Calu3 (cell line): Measurements from ENCODE around the gene PCIF1. TPM values are rescaled to one million over a fixed set of nuclear protein-coding genes. Genes with fewer than 3 reads are reported as not detected.

ENCODE experiments used
- BruUV-seq: library from RNA; stranded (reverse); fragments of 400-500 nt; replicated peaks from 2 replicates; lab custom pipeline; 2021; lab: Mats Ljungman, UMichigan
- CTCF ChIA-PET: fragments of 300-600 bp; sonication (Branson Sonifier 250); formaldehyde crosslinking; loops from one replicate; lab custom pipeline; 2022; ENCODE audit warnings: antibody characterized with exemption; lab: Charles Lee
- DNase-seq: peaks from one replicate; pipeline ENCODE4 v3.0.0; 2022
- H3K27ac Mint-ChIP-seq: one replicate; pipeline ENCODE4 v1.8.0; 2022; ENCODE audit warnings: mixed read lengths; ENCODE audit not compliant: unreplicated experiment
- H3K27me3 Mint-ChIP-seq: one replicate; pipeline ENCODE4 v1.8.0; 2022; ENCODE audit warnings: mixed read lengths; ENCODE audit not compliant: unreplicated experiment
- H3K36me3 Mint-ChIP-seq: one replicate; pipeline ENCODE4 v1.8.0; 2022; ENCODE audit warnings: mild to moderate bottlenecking, moderate library complexity, mixed read lengths; ENCODE audit not compliant: insufficient read depth, unreplicated experiment
- H3K4me1 Mint-ChIP-seq: one replicate; pipeline ENCODE4 v1.8.0; 2022; ENCODE audit warnings: mild to moderate bottlenecking, low read depth, mixed read lengths; ENCODE audit not compliant: unreplicated experiment
- H3K4me3 Mint-ChIP-seq: one replicate; pipeline ENCODE4 v1.8.0; 2022; ENCODE audit warnings: mild to moderate bottlenecking, low read depth, moderate library complexity, mixed read lengths; ENCODE audit not compliant: unreplicated experiment
- H3K9me3 Mint-ChIP-seq: one replicate; pipeline ENCODE4 v1.8.0; 2022; ENCODE audit warnings: low read depth, mixed read lengths; ENCODE audit not compliant: unreplicated experiment
- CTCF ChIP-seq: fragments of 200-600 bp; IDR thresholded peaks from one replicate; pipeline ENCODE4 v1.8.0; 2022; ENCODE audit warnings: antibody characterized with exemption; ENCODE audit not compliant: unreplicated experiment
- intact Hi-C: fragments of 100-400 bp; cut with micrococcal nuclease; formaldehyde crosslinking; loops from one replicate; pipeline ENCODE4 v1.10.0; 2022; ENCODE audit not compliant: unreplicated experiment
- total RNA-seq: library from RNA; stranded (reverse); gene quantifications from 2 replicates; pipeline ENCODE4 v1.2.3, GENCODE V29; 2022

The PCIF1 gene
- total RNA-seq, 1 experiment from 2014 or later = 39.8 TPM

DNA sequence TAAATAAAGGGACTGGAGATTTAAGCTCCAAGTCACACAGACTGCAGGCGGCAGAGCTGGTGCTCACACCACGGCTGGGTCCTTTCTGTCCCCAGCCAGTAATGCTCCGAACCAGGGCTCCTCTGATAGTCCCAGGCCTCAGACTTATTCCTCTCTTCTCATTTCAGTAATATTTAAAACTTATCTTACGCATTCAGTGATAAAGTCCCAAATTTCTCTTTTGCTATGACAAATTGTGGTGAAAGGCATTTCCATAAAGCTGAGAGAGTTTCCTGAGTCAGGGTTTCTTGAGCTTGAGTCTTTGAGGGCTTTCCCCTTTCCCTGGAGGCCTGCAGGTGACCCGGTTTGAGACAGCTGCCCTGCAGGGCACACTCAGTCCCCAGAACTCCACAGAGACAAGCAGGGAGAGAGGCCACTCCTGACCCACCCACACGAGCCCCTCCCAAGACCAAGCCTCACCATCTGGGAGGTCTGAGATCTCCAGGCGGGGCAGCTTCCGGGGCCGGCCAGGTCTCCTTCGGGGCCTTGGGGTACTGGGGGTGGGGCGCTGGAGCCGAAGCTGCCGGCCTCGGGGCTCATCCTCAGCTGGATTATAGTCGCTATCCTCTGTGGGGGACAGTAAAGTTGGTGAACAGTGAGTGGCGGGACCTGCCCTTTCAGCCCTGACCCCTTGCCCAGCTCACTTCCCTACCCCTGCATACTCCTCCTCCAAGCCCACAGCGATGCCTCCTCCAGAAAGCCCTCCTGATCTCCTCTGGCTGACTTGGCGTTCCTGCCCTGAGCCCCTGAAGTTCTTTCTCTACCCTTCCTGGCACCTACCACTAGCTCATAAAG is 30.9 kb downstream of the PCIF1 start:
- Mint-ChIP-seq H3K36me3 (peaks cover 59% of the 10 kb centered on the region), H3K4me1 (peaks cover 13% of the 10 kb centered on the region), H3K27me3 (no peaks in the 10 kb centered on the region), H3K27ac (no peak overlapping the region), H3K9me3 (no peaks in the 10 kb centered on the region), H3K4me3 (no peak overlapping the region)
- no peak for TF ChIP-seq CTCF
- CTCF ChIA-PET = interaction anchor here (1.4 kb wide), 1 partner anchor 17 kb away, joined by 3 read pairs; no protein-coding TSS in a partner anchor
- no peak for DNase-seq
- BruUV-seq = no TSS peak
- intact Hi-C loops = no loop called here

GRCh38 chr20:45967551-45968080 is 33.1 kb downstream of the PCIF1 start:
- H3K27ac Mint-ChIP-seq = no peak overlapping the region
- peaks cover 20% of the 10 kb centered on the region for H3K4me1 Mint-ChIP-seq
- H3K4me3 Mint-ChIP-seq = no peak overlapping the region
- intact Hi-C loops = no loop called here
- H3K27me3 Mint-ChIP-seq = no peaks in the 10 kb centered on the region
- no TSS peak for BruUV-seq
- H3K9me3 Mint-ChIP-seq = no peaks in the 10 kb centered on the region
- peaks cover 72% of the 10 kb centered on the region for H3K36me3 Mint-ChIP-seq
- no peak for TF ChIP-seq CTCF
- CTCF ChIA-PET = no interaction called here
- DNase-seq = no peak

GRCh38 chr20:45968081-45968671 is 33.7 kb downstream of the PCIF1 start:
- H3K27me3 Mint-ChIP-seq = no peaks in the 10 kb centered on the region
- H3K27ac Mint-ChIP-seq = no peak overlapping the region
- no peak for TF ChIP-seq CTCF
- CTCF ChIA-PET = interaction anchor here (0.6 kb wide), 1 partner anchor 13 kb away, joined by 6 read pairs; no protein-coding TSS in a partner anchor
- intact Hi-C loops = no loop called here
- no peaks in the 10 kb centered on the region for H3K9me3 Mint-ChIP-seq
- DNase-seq = no peak
- peaks cover 69% of the 10 kb centered on the region for H3K36me3 Mint-ChIP-seq
- peaks cover 24% of the 10 kb centered on the region for H3K4me1 Mint-ChIP-seq
- BruUV-seq = no TSS peak
- no peak overlapping the region for H3K4me3 Mint-ChIP-seq

- no peak overlapping the region for H3K27ac Mint-ChIP-seq
- DNase-seq = no peak
- no peaks in the 10 kb centered on the region for H3K27me3 Mint-ChIP-seq
- no peak for TF ChIP-seq CTCF
- CTCF ChIA-PET = interaction anchor here (0.6 to 2.1 kb wide), 16 partner anchors 8 to 120 kb away, joined by 3 to 17 read pairs (median 4); no protein-coding TSS in a partner anchor
- H3K36me3 Mint-ChIP-seq = peaks cover 61% of the 10 kb centered on the region
- intact Hi-C loops = no loop called here
- H3K4me3 Mint-ChIP-seq = peak overlapping the region; percentile 81
- no peaks in the 10 kb centered on the region for H3K9me3 Mint-ChIP-seq
- H3K4me1 Mint-ChIP-seq = peaks cover 24% of the 10 kb centered on the region
- no TSS peak for BruUV-seq
These were observed 34.6 kb downstream of the PCIF1 start for GRCh38 chr20:45968801-45969711.
